Activated CD4-positive, alpha-beta T cell treated with anti-CD3 and anti-CD28 coated beads, Interleukin-2, Interleukin-6, amounts not matched to agents 100 ng/mL and 50 ng/mL, durations not matched to agents 16 hours and 8 hours (primary cell): ENCODE results near the gene OCA2.

Experiments used
- DNase-seq: peaks from one replicate; pipeline ENCODE4 v3.0.0-alpha.2; 2020

The OCA2 gene

GRCh38 chr15:28068930-28069329 is 30.2 kb downstream of the OCA2 start:
- no peak for DNase-seq

- no peak for DNase-seq
Measured at GRCh38 chr15:28066231-28066630, 32.9 kb downstream of the OCA2 start.

- DNase-seq, result no peak
Measured at GRCh38 chr15:28060005-28060404, 39.1 kb downstream of the OCA2 start.

GRCh38 chr15:28058082-28058481 is 41.0 kb downstream of the OCA2 start:
- no peak for DNase-seq

GRCh38 chr15:28051955-28052633 is 47.0 kb downstream of the OCA2 start:
- DNase-seq, result no peak

DNA sequence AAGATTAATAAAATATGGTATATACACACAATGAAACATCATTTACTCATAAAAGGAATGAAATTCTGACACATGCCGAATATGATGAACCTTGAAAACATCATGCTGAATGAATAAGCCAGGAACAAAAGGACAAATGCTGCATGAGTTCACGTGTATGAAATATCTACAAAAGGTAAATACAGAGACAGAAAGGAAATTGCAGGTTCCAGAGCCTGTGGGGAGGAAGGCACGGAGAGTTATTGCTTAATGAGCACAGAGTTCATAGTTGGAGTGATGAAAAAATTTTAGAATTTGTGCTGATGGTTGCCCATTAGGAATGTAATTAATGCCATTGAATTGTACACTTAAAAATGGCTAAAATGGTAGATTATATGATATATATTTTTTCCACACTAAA is 49.5 kb downstream of the OCA2 start:
- DNase-seq, result no peak

- no peak for DNase-seq
Measured at GRCh38 chr15:28047277-28047676, 51.8 kb downstream of the OCA2 start.

- no peak for DNase-seq
Measured at GRCh38 chr15:28044121-28044672, 54.9 kb downstream of the OCA2 start.

DNA sequence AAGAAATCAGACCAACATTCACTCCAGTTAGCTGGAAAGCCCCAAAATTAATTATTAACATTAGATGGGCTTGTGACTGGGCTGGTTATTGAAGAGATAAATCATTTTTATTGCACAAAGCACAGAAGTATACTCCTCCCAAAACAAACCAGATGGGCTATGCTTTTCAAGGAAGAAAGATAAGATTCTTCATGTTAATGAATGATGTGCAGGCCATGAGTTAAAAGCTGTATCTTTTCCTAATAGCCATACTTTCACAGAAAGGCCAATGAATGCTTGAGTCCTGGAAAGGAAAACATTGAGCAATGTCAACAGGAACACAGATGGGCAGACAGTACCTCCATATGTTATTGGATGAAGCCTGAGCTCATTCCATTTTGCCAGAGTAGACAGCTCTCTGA is 55.4 kb downstream of the OCA2 start:
- no peak for DNase-seq

DNA sequence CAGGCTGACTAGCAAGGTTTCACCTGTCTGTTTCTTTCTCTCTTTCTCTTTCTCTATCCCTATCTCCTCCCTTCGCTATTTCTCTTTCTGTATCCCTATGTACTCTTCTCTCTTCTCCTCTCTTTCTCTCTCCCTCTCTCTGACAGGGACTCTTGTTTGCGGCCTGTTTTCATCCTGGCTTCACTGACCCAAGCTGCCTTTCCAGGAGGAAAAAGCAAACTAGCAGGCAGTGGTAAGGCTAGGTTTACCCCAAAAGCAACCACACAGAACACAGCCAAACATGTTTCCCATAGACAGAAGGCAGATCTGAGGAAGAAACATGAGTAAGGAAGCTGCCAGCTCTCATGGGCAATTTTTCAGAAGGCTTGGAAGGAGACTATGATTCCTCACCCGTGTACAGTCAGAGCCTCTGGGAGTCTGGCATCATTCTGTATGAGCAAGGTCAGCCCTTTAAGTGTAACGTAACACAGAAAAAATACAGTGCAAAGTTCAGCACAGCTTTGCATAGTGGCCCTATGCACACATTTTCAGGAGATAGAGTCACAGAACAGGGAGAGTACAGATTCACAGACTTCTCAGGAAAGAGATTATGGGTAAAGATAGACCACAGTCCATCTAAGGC is 61.0 kb downstream of the OCA2 start:
- no peak for DNase-seq

GRCh38 chr15:28033443-28033842 is 65.7 kb downstream of the OCA2 start:
- DNase-seq, result no peak

- DNase-seq, result no peak
Measured at GRCh38 chr15:28030801-28031200, 68.3 kb downstream of the OCA2 start.

DNA sequence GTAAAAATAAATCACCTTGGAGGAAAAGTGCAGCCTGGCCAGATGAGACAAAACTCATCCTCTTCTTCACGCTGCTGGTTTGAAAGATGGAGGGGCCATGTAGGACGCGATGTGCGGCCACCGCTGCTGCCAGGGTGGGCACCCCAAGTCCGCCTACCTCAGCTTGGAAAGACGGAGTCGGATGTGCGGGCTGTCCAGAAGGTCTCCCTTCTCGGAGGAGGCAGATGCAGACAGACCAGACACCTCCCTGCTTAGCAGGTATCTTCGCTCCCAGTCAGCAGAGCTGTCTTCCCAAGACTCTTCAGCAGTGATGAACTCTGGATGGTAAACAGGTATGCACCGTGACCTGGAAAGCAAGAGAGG is 71.4 kb downstream of the OCA2 start:
- no peak for DNase-seq

- DNase-seq, result no peak
Measured at GRCh38 chr15:28026764-28027713, 72.1 kb downstream of the OCA2 start.

DNA sequence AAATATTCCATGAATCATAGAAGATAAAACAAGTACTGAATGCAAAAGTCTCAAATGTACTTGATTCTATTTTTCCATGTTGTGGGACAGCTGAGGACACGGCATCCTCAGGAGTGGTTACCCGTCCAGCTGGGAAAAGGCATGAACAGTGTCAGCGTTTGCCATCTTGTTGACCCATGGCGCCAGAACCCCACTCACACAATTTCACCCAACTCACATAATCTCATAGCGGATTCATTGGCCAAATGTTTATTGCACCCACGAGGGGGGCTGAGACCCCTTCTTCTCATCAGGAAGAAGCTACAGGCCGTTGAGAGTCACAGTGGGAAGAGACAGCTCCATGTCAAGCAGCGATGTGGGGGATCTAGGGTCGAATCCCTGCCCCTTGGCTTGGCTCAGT is 72.9 kb downstream of the OCA2 start:
- no peak for DNase-seq

DNA sequence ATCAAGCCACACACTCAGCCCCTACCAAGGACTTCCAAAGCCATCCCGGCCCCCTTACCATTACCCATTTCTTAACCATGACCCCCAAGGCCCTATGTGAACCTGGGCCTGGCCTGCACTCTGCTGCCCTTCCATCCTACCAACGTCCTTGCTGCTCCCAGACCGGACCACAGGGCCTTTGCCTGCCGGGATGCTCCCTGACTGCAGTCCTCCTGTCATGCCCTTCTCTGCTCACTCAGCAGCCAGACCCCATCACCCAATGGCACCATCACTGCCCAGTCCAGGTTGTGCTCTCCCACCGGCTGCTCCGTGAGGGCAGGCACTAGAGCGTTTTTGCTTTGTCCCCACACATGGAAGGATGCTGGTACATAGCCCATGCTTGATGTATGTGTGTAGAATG is 73.7 kb downstream of the OCA2 start:
- DNase-seq, result no peak

DNA sequence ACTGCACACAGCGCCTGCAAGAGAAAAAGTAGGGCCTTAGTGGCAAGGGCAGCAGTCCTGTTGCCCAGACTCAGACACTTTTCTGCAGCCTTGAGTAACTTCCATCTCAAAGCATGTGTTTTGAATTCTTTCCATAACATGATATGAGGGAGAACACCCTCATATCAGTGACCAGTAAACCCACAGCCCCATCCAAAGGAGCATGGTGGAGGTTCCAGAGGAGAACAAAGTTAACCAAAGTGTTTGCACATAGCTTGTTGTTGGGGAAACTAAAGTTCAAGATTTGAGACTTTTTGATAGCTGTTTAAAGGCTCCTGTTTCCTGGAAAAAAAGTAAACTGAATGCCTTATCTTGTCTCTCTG is 74.2 kb downstream of the OCA2 start:
- DNase-seq, result no peak

- no peak for DNase-seq
Measured at GRCh38 chr15:28023933-28024888, 74.9 kb downstream of the OCA2 start.

- no peak for DNase-seq
Measured at GRCh38 chr15:28023422-28023821, 75.7 kb downstream of the OCA2 start.

DNA sequence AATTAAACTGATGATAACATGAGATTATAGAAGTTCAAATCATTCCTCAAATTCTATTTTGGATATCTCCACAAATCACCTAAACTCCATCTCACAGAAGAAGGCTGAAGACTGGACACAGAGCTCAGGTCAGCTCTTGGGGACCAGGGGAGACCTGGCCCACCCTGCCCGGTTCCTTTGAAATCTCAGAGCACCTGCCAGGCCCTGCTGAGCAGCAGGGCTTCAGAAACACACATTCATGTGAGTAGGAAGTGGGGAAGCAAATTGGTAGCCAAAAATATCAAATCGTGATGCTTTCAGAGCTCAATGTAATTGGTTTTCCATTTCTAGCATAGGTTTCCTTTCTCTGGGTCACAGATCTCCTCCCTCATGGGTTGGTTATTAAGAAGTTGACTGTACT is 76.2 kb downstream of the OCA2 start:
- DNase-seq, result no peak

DNA sequence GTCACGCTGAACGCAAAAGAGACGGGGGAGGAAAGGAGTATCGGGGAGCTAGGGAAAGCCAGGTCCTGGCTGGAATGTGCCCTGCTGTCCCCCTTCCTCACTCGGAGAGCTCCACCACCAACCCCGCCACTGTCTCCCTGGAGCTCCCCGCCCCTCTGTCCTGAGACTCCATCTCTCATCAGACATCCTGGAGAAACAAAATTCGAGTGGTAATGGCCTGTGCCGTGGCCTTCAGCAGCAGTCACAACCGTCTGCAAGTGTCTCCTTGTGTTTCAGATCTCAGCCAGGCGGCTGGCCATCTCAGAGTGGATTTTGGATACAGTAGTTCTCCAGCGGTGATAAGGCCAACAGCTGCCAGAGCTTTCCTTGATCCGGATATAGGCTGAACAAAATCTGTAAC is 76.9 kb downstream of the OCA2 start:
- no peak for DNase-seq

DNA sequence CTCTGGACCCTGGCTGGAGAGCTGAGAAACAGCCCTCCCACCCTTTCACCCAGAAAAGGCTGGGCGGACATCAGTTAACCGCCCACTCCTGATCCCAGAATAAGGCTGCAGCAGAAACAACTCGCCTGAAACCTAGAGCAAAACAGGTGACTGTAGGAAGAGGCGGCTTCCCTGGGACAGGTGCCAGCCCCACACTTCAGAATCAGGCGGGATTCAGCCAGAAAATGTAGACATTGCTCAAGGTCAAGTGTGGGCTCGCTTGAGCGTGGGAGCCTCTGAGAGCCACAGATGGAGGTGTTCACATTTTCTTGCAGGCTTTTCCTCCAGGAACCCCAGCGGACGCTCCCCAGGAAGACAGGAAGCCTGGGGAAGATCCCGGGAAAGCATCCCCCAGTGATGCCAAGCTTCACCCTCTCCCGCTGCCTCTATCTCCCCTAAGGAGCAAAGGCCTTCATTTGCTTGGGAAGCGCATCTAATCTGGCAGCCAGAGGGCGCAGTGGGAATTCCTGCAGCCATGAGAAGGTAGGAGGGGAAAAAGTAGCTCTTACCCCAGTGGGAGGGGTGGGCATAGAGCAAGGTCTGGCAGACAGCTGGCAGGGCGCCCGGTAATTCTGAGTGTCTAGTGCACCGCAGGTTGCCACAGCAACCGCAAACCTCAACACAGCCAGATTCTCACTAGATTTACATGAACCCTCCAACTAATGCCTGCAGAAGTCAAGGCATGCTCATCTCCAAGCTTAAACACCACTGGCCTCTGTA is 77.7 kb downstream of the OCA2 start:
- peak; percentile 5 for DNase-seq
